Stimulated activated CD4-positive, alpha-beta T cell treated with anti-CD3 and anti-CD28 coated beads, Interleukin-1b, Interleukin-23, amount 100 ng/mL, for 24 hours (primary cell): Measurements from ENCODE around the gene GCLC.

ENCODE experiments used
- DNase-seq, 4 experiments: peaks; one replicate each; pipeline ENCODE4 v3.0.0-alpha.2; 2020; ENCODE audit warnings: low read depth in 4 of 4, low spot score in 1 of 4

GCLC gene

DNA sequence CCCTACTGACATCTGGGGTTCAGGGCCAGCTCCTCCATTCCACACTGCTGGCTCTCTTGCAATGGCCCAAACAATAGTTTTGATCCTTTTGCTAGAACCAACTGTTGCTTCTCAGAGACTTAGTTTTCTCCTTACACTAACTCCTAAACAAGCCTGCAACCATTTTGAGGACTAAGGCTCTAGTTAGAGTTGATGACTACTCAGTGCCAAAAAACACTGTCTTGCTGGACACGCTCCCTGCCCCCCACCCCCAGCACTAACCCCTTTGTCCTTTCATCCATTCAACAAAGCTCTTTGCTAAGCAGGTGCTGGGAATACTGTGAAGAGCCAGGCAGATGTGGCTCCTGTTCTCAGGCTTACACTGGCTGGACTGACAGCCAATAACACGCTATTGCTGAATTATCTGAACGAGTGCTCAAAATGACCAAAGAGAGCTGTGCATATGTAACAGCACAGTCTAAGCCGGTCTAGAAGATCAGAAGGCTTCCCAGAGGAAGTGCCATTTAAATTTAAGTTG lies 17.6 kb downstream of the GCLC start:
- no peak for DNase-seq

GRCh38 chr6:53526000-53526399 lies 18.9 kb downstream of the GCLC start:
- DNase-seq = no peak

GRCh38 chr6:53524455-53524815 lies 20.5 kb downstream of the GCLC start:
- DNase-seq = no peak

DNA sequence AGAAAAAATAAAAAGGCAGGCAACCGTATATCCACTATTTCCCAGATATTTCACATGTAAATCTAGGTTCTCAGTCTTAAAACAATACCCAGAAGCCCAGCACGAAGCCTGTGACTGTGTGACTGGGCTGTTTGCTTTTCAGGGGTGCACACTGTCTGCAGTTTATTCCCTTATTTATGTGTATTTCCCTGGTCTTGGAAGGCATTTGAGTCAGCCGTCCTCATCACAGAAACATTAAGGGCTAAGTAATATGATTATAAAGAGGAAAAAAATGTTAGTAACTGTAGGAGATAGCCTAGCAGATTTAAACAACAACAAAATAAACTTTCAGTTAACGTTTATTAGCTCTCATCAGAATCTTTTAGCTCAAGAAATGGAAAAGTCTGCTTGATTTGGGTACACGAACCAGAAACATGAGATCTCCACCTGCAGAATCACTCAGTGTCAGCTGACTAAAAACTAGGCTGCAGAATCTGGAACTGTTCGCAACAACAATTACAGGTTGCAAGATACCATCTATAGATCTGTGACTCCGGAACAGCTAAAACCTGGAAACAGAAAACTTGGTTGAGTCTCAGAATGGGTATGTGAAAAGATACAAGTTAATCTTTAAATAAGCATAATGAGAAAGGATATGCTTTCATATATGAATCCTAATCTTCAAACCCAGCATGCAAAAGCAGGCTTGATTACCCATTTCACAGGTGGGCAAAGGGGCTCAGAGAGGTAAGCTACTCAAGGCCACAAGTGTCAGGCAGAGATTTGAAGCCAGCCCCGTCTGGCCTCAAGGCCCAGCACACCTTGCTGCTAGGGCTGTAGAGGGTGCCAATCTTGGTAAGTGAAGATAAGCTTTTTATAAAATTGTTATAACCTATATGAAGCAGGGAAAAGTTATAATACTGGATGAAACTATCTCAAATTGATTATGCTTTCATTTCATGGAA lies 21.1 kb downstream of the GCLC start:
- DNase-seq = no peak

DNA sequence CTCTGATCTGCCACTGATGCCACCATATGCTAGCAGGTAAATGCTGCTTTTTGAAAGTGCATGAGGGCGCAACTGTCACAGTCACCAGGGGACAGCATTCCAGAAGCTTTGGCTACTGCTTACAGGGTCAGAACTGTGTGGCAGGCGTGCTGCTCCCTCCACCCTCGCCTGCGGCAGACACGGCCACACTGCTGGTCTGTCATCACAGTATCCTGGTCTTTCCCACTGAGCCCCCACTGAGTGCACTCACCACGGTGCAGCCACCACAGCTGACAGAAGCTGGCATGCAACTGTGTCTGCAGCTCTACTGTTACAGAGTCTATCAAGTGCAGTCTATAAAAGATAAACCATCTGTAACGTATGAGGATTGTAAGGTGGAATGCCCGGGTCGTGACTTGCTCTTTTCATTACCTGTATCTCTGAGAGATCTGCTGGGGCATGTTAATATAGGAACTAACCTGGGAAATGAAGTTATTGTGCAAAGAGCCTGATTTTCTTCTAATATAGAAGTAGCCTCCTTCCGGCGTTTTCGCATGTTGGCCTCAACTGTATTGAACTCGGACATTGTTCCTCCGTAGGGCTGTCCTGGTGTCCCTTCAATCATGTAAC lies 24.5 kb downstream of the GCLC start:
- DNase-seq = no peak

GRCh38 chr6:53518862-53519261 lies 26.0 kb downstream of the GCLC start:
- DNase-seq = no peak

DNA sequence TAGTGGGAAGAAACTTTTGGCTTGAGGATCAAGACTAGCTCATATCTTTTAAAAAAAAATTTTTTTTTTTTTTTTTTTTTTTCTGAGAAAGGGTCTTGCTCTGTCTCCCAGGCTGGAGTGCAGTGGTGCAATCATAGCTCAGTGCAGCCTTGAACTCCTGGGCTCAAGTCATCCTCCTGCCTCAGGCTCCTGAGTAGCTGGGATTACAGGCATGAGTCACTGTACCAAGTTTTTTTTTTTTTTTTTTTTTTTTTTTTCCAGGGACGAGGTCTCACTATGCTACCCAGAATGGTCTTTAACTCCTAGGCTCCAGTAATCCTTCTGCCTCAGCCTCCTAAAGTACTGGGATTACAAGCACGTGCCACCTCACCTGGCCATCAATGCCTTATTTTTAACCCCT lies 27.9 kb downstream of the GCLC start:
- no peak for DNase-seq

GRCh38 chr6:53514677-53515076 lies 30.2 kb downstream of the GCLC start:
- no peak for DNase-seq

DNA sequence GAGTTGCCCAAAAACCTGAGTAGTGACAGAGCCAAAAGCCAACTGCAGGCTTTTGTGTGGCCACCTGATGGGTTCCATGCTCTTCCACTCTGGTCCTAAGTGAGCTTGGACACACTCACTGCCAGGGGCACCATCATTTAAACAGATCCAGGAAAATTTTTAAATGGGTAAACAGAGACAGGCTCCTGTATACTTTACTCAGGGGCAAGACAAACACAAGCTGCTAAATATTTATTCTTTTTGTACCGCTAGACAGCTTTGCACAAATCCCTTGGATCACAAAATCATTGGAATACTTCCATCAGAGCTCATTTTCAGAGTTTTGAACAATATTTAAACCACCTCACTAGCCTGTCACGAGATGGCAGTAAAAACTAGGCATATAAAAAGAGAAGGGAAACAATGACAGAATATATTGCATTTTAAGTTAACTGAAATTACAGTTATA lies 31.4 kb downstream of the GCLC start:
- no peak for DNase-seq

DNA sequence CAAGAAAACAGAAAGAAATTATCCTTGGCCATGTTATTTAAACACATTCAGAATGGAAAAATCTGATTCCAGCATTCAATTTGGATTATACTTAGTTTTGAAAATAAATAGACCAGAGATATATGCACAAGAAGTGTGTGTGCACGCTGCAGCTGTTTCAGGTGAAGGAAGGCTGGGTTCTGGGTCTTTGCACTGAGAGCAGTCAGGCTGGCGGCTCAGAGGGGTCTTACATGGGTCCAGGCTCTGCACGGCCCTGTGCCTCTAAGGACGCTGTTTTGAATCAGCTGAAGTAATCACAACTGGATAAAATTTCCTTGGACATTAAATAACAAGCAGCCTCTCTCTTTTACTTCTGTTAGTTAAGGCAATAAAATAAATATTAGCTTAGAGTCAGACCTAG lies 31.8 kb downstream of the GCLC start:
- DNase-seq = no peak

- no peak for DNase-seq
These were observed 32.3 kb downstream of the GCLC start for GRCh38 chr6:53512626-53513025.

- DNase-seq = no peak
These were observed 34.2 kb downstream of the GCLC start for GRCh38 chr6:53510746-53511145.

- DNase-seq = no peak
These were observed 38.0 kb downstream of the GCLC start for GRCh38 chr6:53506872-53507271.

- no peak for DNase-seq
These were observed 40.4 kb downstream of the GCLC start for GRCh38 chr6:53504512-53504911.

- no peak for DNase-seq
These were observed 41.8 kb downstream of the GCLC start for GRCh38 chr6:53503060-53503459.

- DNase-seq = no peak
These were observed 43.5 kb downstream of the GCLC start for GRCh38 chr6:53501432-53501831.

DNA sequence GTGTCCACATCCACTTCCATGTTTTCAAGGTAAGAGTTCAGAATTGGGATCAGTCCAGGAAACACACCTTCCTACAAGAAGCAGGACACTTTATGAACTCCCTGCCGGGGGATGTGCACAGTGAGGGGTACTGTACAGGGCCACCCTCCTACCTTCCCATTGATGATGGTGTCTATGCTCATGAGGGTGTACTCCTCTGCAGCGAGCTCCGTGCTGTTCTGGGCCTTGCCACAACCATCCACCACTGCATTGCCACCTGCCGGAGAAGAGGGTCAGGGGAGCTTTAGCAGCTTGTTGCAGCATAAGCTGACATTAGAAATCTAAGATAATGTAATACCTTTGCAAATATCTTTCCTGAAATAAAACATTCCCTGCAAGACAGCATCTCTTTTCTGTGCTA lies 44.8 kb downstream of the GCLC start:
- no peak for DNase-seq

GRCh38 chr6:53499094-53499493 lies 45.8 kb downstream of the GCLC start:
- DNase-seq = no peak

- no peak for DNase-seq
These were observed 46.3 kb downstream of the GCLC start for GRCh38 chr6:53498649-53499048.

- DNase-seq = no peak
These were observed 47.0 kb downstream of the GCLC start for GRCh38 chr6:53497905-53498304.

- no peak for DNase-seq
These were observed 48.0 kb downstream of the GCLC start for GRCh38 chr6:53496797-53497375.
